Kidney (tissue), 14 donors: ENCODE measurements around the gene TP53AIP1. TPM values are rescaled to one million over a fixed set of nuclear protein-coding genes. Genes with fewer than 3 reads are reported as not detected.

ENCODE experiments used
- DNase-seq, 5 donors: peaks; one replicate each; pipeline ENCODE4 v3.0.0-alpha.2; 2013 to 2020
- FAIRE-seq: peaks from 2 replicates; lab custom pipeline; 2012; peaks lifted over from hg19 to GRCh38; lab: Jason Lieb, UNC
- H3K27ac ChIP-seq, 2 donors: one replicate each; pipeline ENCODE4 v1.7.0; 2013; ENCODE audit warnings: low read depth in 2 of 2, low read length in 2 of 2, inconsistent platforms in 1 of 2
- H3K27me3 ChIP-seq: one replicate; pipeline ENCODE4 v1.7.1; 2013; ENCODE audit warnings: low read length, inconsistent platforms; ENCODE audit not compliant: control insufficient read depth, insufficient read depth
- H3K36me3 ChIP-seq, 3 donors: one replicate each; pipeline versions ENCODE4 v1.7.0 to v1.7.1; 2013; ENCODE audit warnings: low read length in 3 of 3, control low read depth in 1 of 3, inconsistent platforms in 1 of 3; ENCODE audit not compliant: insufficient read depth in 3 of 3, control insufficient read depth in 2 of 3
- H3K4me1 ChIP-seq, 3 donors: one replicate each; pipeline versions ENCODE4 v1.7.0 to v1.7.1; 2013; ENCODE audit warnings: low read length in 3 of 3, inconsistent platforms in 1 of 3, low read depth in 1 of 3; ENCODE audit not compliant: control insufficient read depth in 2 of 3, insufficient read depth in 2 of 3
- H3K4me3 ChIP-seq, 3 donors: one replicate each; pipeline versions ENCODE4 v1.7.0 to v1.8.1; 2013; ENCODE audit warnings: low read length in 3 of 3, control low read depth in 1 of 3, inconsistent platforms in 1 of 3
- H3K9ac ChIP-seq, 3 donors: one replicate each; pipeline versions ENCODE4 v1.7.0 to v1.7.1; 2013; ENCODE audit warnings: low read length in 3 of 3, control low read depth in 1 of 3, inconsistent platforms in 1 of 3
- H3K9me3 ChIP-seq, 3 donors: one replicate each; pipeline versions ENCODE4 v1.7.0 to v1.7.1; 2013; ENCODE audit warnings: low read length in 3 of 3, control low read depth in 1 of 3, inconsistent platforms in 1 of 3; ENCODE audit not compliant: control insufficient read depth in 2 of 3, insufficient read depth in 1 of 3
- intact Hi-C: fragments of 100-400 bp; cut with DNase I; formaldehyde crosslinking; loops from one replicate; pipeline ENCODE4 v1.11.1; 2022
- polyA plus RNA-seq: library from polyadenylated mRNA; stranded (reverse); fragments of 350-450 nt; fragmentation: Illumina TruSeq; extraction: RNeasy Lipid Tissue Mini Kit (QIAGEN cat#74804); gene quantifications from one replicate; pipeline ENCODE4 v1.2.3, GENCODE V29; 2014; ENCODE audit warnings: low read depth, low replicate concordance; ENCODE audit not compliant: insufficient read depth
- total RNA-seq: library from RNA; stranded (reverse); fragmentation: NEBNext Ultra II Directional; extraction: Animal tissue kit (Norgen Biotek cat#: 25700); gene quantifications from one replicate; pipeline ENCODE4 v1.2.1, GENCODE V29; 2021
- TF ChIP-seq, protein P1 (sequence below): IDR thresholded peaks from 3 replicates; pipeline ENCODE4 v1.5.1; 2012; ENCODE audit warnings: mild to moderate bottlenecking, moderate library complexity, borderline replicate concordance; ENCODE audit not compliant: insufficient read depth; ENCODE audit errors: extremely low read depth
- donor health status: control.
- donor health status: control.
- donor health status: control.
- donor health status: control.
- donor health status: control.
- donor health status: DM: yes; HTN: yes; CAD: no.
- donor health status: Normal renal cell carcinoma (clear cell type).

Gene TP53AIP1
- total and polyA plus RNA-seq, 2 donors from 2014 or later, result 0.82 to 5.3 TPM

DNA sequence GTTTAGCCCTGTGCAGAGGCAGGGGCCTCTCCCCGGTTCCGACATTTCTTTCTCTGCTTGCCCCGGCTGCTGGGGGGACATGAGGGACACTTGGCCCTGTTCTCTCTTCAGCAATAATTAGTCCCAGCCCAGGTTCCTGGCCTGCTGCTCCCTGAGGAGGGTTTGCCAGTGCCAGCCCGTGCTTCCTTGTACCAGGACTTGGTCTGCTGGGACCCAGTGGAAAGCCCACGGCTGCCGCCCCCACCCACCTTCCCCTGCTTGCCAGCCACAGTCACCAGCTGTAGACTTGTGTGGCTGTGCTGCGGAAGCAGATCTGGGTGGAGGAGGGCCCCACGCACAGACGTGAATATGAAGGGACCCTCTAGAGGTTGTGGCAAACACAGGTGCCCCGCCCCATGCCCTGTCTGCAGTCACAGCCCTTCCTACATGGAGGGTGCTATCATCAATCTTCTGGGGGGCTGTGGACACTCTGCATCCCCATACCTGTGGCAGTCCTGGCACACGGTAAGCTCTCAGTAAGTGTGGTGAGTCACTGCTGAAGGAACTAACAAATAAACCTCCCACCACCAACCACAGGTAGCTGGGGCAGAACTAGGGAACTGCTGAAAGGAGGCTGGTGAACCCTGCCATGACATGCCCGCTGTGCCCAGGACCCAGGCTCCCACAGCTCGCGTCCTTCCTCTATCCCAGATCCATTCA, 949 bp downstream of the TP53AIP1 start:
- TF ChIP-seq, protein P1, sequence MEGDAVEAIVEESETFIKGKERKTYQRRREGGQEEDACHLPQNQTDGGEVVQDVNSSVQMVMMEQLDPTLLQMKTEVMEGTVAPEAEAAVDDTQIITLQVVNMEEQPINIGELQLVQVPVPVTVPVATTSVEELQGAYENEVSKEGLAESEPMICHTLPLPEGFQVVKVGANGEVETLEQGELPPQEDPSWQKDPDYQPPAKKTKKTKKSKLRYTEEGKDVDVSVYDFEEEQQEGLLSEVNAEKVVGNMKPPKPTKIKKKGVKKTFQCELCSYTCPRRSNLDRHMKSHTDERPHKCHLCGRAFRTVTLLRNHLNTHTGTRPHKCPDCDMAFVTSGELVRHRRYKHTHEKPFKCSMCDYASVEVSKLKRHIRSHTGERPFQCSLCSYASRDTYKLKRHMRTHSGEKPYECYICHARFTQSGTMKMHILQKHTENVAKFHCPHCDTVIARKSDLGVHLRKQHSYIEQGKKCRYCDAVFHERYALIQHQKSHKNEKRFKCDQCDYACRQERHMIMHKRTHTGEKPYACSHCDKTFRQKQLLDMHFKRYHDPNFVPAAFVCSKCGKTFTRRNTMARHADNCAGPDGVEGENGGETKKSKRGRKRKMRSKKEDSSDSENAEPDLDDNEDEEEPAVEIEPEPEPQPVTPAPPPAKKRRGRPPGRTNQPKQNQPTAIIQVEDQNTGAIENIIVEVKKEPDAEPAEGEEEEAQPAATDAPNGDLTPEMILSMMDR, result no peak
- intact Hi-C loops, result no loop called here
- H3K4me1 ChIP-seq, result peaks cover 0 to 11% (median 5%) of the 10 kb centered on the region in 3 donors
- H3K27me3 ChIP-seq, result no peaks in the 10 kb centered on the region
- H3K36me3 ChIP-seq, result no peaks in the 10 kb centered on the region
- H3K9me3 ChIP-seq, result no peaks in the 10 kb centered on the region
- H3K27ac ChIP-seq, result no peak overlapping the region
- DNase-seq, result no peak
- FAIRE-seq, result no peak
- no peak overlapping the region for H3K9ac ChIP-seq
- H3K4me3 ChIP-seq, result no peak overlapping the region

DNA sequence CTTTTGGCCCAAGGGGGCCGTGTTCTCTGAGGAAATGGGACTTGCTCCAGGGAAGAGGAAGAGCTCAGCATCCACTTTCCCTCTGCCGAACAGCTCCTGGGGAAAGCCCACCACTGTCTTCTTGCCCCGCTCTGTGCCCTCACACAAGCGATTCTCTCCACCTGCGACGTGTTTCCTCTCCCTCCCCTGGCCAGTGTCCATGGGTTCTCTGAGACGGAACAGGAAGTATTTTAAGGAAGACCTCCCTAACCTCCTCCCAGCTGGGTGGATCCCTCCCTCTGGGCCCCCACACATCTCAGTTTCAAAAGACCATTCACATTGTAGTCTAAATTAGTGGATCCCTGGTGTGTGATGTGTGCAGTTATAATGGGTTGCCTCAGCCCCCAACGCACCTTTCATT, 1.6 kb downstream of the TP53AIP1 start:
- no peak overlapping the region for H3K4me3 ChIP-seq
- H3K27ac ChIP-seq, result no peak overlapping the region
- no peaks in the 10 kb centered on the region for H3K27me3 ChIP-seq
- FAIRE-seq (no peak), DNase-seq (no peak)
- H3K36me3 ChIP-seq, result no peaks in the 10 kb centered on the region
- H3K9me3 ChIP-seq, result no peaks in the 10 kb centered on the region
- peaks cover 0 to 14% (median 0%) of the 10 kb centered on the region in 3 donors for H3K4me1 ChIP-seq
- TF ChIP-seq, protein P1, result no peak
- intact Hi-C loops, result no loop called here
- H3K9ac ChIP-seq, result no peak overlapping the region

DNA sequence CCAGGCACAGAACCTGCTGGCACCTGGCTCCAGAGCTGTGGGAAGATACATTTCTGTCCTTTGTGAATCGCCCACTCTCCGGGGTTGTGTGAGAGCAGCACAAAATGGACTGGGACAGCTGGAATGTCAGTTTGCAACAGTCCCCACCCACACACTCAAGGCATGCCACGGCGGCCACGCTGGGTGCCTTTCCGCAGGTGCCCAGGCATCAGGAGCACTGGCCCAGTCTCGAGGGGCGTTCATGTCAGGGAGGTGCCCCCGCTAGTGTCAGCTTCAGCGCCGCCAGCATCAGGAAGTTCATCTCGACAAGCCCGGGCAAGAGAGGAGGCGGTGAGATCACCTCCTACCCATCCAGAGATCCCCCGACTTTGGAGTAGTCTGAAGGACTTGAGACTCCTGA, 2.1 kb downstream of the TP53AIP1 start:
- no peak overlapping the region for H3K9ac ChIP-seq
- peaks cover 0 to 16% (median 0%) of the 10 kb centered on the region in 3 donors for H3K4me1 ChIP-seq
- no peak overlapping the region for H3K27ac ChIP-seq
- no peak for DNase-seq
- H3K4me3 ChIP-seq, result no peak overlapping the region
- H3K36me3 ChIP-seq, result no peaks in the 10 kb centered on the region
- no peaks in the 10 kb centered on the region for H3K9me3 ChIP-seq
- TF ChIP-seq, protein P1, result no peak
- H3K27me3 ChIP-seq, result no peaks in the 10 kb centered on the region
- FAIRE-seq, result no peak
- intact Hi-C loops, result no loop called here
